ENCODE measurements around the gene MS4A5. TPM values are rescaled to one million over a fixed set of nuclear protein-coding genes. Genes with fewer than 3 reads are reported as not detected.
A peak's percentile ranks its signal among the peaks of the same experiment; 100 is the strongest.
"Not testable (repeated sequence)": the region's sequence is repeated elsewhere in the genome, so short reads cannot be mapped to it uniquely, and the experiment has no call there.

The MS4A5 gene
- total and polyA plus RNA-seq, 8 donors, result 0.23 to 0.33 TPM; not detected in 6

DNA sequence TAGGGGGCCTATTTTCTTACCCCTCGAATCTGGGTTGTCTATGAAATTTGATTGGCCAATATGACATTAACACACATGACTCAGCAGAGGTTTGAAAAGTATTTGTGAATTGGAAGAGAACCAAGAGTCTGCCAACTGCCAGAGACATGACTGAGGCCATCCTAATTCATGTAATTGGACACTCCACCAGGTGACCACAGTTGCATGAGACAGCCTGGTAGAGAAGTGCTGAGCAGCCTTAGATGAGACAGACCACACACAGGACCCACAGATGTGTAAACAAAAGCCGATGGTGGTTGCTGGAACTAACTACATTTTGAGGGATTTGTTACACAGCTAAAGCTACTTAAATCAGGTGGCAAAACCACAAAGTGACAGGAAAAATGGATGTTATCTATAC lies 855 bp upstream of the MS4A5 start:
- DNase-seq (no peak), ATAC-seq (no peak)
- H3K4me1 ChIP-seq, result no peaks in the 10 kb centered on the region
- no peaks in the 10 kb centered on the region for H3K9me3 ChIP-seq
- no peaks in the 10 kb centered on the region for H3K27me3 ChIP-seq
- intact Hi-C loops (cut with DNase I), result no loop called here
- TF ChIP-seq, protein P1, sequence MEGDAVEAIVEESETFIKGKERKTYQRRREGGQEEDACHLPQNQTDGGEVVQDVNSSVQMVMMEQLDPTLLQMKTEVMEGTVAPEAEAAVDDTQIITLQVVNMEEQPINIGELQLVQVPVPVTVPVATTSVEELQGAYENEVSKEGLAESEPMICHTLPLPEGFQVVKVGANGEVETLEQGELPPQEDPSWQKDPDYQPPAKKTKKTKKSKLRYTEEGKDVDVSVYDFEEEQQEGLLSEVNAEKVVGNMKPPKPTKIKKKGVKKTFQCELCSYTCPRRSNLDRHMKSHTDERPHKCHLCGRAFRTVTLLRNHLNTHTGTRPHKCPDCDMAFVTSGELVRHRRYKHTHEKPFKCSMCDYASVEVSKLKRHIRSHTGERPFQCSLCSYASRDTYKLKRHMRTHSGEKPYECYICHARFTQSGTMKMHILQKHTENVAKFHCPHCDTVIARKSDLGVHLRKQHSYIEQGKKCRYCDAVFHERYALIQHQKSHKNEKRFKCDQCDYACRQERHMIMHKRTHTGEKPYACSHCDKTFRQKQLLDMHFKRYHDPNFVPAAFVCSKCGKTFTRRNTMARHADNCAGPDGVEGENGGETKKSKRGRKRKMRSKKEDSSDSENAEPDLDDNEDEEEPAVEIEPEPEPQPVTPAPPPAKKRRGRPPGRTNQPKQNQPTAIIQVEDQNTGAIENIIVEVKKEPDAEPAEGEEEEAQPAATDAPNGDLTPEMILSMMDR (IDR thresholded peaks at IDR 0.05), result no peak
- no peak overlapping the region for H3K27ac ChIP-seq
- H3K4me3 ChIP-seq, result no peak overlapping the region
- no peaks in the 10 kb centered on the region for H3K36me3 ChIP-seq

DNA sequence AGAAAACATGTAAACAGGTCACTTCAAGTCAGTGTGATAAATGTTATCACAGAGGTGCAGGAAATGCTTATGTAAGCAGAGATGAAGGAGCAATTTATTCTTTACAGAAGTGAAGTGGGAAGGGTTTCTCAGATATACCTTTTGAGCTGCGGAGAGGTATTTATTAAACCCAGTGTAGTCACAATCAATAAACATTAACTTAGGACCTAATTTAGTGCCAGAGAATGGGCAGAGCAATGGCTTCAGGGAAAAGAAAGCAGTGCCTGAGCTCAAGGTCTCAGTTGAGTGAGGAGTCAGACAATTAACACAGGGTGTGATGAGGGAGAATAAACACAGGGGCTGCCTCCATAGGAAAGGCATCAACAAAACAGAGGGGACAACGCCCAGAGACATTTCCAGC lies 1.9 kb downstream of the MS4A5 start:
- TF ChIP-seq, protein P1 (IDR thresholded peaks at IDR 0.05), result no peak
- ATAC-seq, result no peak

DNA sequence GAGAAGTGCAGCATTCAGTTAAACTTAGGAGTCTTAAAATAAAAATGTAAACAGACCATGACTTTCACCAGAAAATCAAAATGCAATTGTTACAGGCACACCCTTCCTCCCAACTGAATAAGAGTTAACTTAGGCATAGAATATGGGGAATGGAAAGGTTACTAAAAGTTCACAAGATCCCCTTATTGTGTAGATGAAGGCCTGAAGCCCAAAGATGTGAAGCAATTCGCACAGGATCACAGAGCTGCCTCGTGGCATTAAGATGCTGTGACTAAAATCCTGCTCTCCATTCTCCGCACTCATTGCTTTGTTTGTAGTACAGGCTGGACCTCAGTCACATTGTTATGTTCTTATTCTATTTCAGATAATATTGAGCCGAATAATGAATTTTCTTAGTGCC lies 4.0 kb downstream of the MS4A5 start:
- intact Hi-C loops (cut with DNase I), result no loop called here

More for the DNA sequence above, 1.9 kb downstream of the MS4A5 start:
- Histone ChIP-seq H3K27me3 (no peaks in the 10 kb centered on the region), H3K4me1 (no peaks in the 10 kb centered on the region), H3K9me3 (no peaks in the 10 kb centered on the region), H3K27ac (no peak overlapping the region), H3K4me3 (no peak overlapping the region), H3K36me3 (no peaks in the 10 kb centered on the region)
- intact Hi-C loops (cut with DNase I), result no loop called here
- DNase-seq, result no peak

DNA sequence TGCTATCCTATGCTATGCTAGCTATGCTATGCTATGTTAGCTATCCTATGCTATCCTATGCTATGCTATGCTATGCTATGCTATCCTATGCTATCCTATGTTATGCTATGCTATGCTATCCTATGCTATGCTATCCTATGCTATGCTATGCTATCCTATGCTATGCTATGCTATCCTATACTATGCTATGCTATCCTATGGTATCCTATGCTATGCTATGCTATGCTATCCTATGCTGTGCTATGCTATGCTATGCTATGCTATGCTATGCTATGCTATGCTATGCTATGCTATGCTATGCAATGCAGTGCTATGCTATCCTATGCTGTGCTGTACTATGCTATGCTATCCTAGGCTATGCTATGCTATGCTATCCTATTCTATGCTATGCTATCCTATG lies 17.7 kb downstream of the MS4A5 start:
- peaks cover 0 to 8% of the 10 kb centered on the region in 2 donors for H3K4me1 ChIP-seq
- TF ChIP-seq, protein P1 (IDR thresholded peaks at IDR 0.05), result no peak
- DNase-seq (no peak), ATAC-seq (no peak)
- no peaks in the 10 kb centered on the region for H3K9me3 ChIP-seq
- H3K27ac ChIP-seq, result no peak overlapping the region
- H3K4me3 ChIP-seq, result no peak overlapping the region
- no peaks in the 10 kb centered on the region for H3K36me3 ChIP-seq
- no peaks in the 10 kb centered on the region for H3K27me3 ChIP-seq
- intact Hi-C loops (cut with DNase I), result no loop called here

More for the DNA sequence above, 4.0 kb downstream of the MS4A5 start:
- no peak overlapping the region for H3K27ac ChIP-seq
- TF ChIP-seq, protein P1 (IDR thresholded peaks at IDR 0.05), result no peak
- DNase-seq (no peak), ATAC-seq (no peak)
- no peaks in the 10 kb centered on the region for H3K36me3 ChIP-seq
- H3K27me3 ChIP-seq, result no peaks in the 10 kb centered on the region
- H3K4me1 ChIP-seq, result no peaks in the 10 kb centered on the region
- no peaks in the 10 kb centered on the region for H3K9me3 ChIP-seq
- no peak overlapping the region for H3K4me3 ChIP-seq

DNA sequence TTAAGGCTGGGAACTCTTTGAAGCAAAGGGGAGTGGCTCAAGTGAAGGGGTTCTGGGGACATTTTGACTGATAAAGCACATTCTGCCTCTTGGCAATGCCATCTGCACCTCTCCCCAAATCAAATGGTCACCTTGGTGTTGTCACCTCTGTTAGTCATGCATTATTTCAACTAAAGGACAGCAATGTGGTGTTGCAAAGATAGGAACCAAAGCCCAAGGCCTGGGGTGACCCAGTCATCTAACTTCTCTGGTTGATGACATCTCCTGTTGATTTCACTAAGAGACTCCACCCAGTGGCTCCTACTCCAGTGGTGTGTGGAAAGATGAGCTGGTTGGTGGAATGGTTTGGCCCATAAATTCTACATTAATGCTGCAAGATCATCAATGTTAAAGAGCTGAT lies 18.5 kb downstream of the MS4A5 start:
- H3K27ac ChIP-seq, result no peak overlapping the region
- no peaks in the 10 kb centered on the region for H3K9me3 ChIP-seq
- no peaks in the 10 kb centered on the region for H3K27me3 ChIP-seq
- peaks cover 0 to 8% of the 10 kb centered on the region in 2 donors for H3K4me1 ChIP-seq
- no peaks in the 10 kb centered on the region for H3K36me3 ChIP-seq
- intact Hi-C loops (cut with DNase I), result no loop called here
- ATAC-seq (no peak), DNase-seq (no peak)
- H3K4me3 ChIP-seq, result no peak overlapping the region
- TF ChIP-seq, protein P1 (IDR thresholded peaks at IDR 0.05), result no peak

DNA sequence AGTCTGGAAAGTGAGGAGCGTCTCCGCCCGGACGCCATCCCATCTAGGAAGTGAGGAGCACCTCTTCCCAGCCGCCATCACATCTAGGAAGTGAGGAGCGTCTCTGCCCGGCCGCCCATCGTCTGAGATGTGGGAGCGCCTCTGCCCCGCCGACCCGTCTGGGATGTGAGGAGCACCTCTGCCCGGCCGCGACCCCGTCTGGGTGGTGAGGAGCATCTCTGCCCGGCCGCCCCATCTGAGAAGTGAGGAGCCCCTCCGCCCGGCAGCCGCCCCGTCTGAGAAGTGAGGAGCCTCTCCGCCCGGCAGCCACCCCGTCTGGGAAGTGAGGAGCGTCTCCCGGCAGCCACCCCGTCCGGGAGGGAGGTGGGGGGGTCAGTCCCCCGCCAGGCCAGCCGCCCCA lies 21.8 kb downstream of the MS4A5 start:
- H3K4me1 ChIP-seq; ATAC-seq; H3K27ac ChIP-seq; H3K4me3 ChIP-seq; H3K9me3 ChIP-seq; H3K36me3 ChIP-seq; H3K27me3 ChIP-seq; intact Hi-C loops (cut with DNase I): not testable (repeated sequence)
- peak in 1 of 4 donors; percentile 72 for DNase-seq
